Stimulated activated CD4-positive, alpha-beta T cell treated with anti-CD3 and anti-CD28 coated beads, Interleukin-1b, Interleukin-23, amount 100 ng/mL, for 24 hours (primary cell): ENCODE measurements around the gene COL12A1.

Experiments used
- DNase-seq, 4 experiments: peaks; one replicate each; pipeline ENCODE4 v3.0.0-alpha.2; 2020; ENCODE audit warnings: low read depth in 4 of 4, low spot score in 1 of 4

COL12A1 gene

GRCh38 chr6:75103431-75103830 is 102.4 kb downstream of the COL12A1 start:
- DNase-seq: no peak

- no peak for DNase-seq
Measured at GRCh38 chr6:75102301-75102700, 103.6 kb downstream of the COL12A1 start.

- DNase-seq: no peak
Measured at GRCh38 chr6:75101896-75102295, 104.0 kb downstream of the COL12A1 start.

- no peak for DNase-seq
Measured at GRCh38 chr6:75098709-75099108, 107.1 kb downstream of the COL12A1 start.

- DNase-seq: no peak
Measured at GRCh38 chr6:75096966-75097365, 108.9 kb downstream of the COL12A1 start.

- DNase-seq: no peak
Measured at GRCh38 chr6:75094614-75095200, 111.1 kb downstream of the COL12A1 start.

GRCh38 chr6:75091467-75092190 is 114.2 kb downstream of the COL12A1 start:
- DNase-seq: no peak

GRCh38 chr6:75090576-75090975 is 115.3 kb downstream of the COL12A1 start:
- DNase-seq: no peak

- no peak for DNase-seq
Measured at GRCh38 chr6:75089921-75090320, 115.9 kb downstream of the COL12A1 start.

GRCh38 chr6:75089151-75089897 is 116.5 kb downstream of the COL12A1 start:
- no peak for DNase-seq

GRCh38 chr6:75085931-75086635 is 119.8 kb downstream of the COL12A1 start:
- DNase-seq: no peak

- no peak for DNase-seq
Measured at GRCh38 chr6:75084872-75085381, 120.9 kb downstream of the COL12A1 start.

- no peak for DNase-seq
Measured at GRCh38 chr6:75084018-75084417, 121.8 kb downstream of the COL12A1 start.

GRCh38 chr6:75081921-75082320 is 123.9 kb downstream of the COL12A1 start:
- DNase-seq: no peak

GRCh38 chr6:75081047-75081446 is 124.8 kb downstream of the COL12A1 start:
- no peak for DNase-seq

GRCh38 chr6:75079589-75079988 is 126.3 kb downstream of the COL12A1 start:
- no peak for DNase-seq

- no peak for DNase-seq
Measured at GRCh38 chr6:75077701-75078100, 128.2 kb downstream of the COL12A1 start.

GRCh38 chr6:75076009-75076408 is 129.8 kb downstream of the COL12A1 start:
- DNase-seq: no peak

- no peak for DNase-seq
Measured at GRCh38 chr6:75070244-75070643, 135.6 kb downstream of the COL12A1 start.

- no peak for DNase-seq
Measured at GRCh38 chr6:75065523-75065922, 140.3 kb downstream of the COL12A1 start.

- DNase-seq: no peak
Measured at GRCh38 chr6:75052491-75052890, 153.4 kb downstream of the COL12A1 start.
